HepG2 (cell line): Measurements from ENCODE around the gene OR2V2.

ENCODE experiments used
- JUND ChIP-seq: sonication (generic); formaldehyde crosslinking; IDR thresholded peaks from 2 replicates; pipeline ENCODE4 v1.8.0; 2022; ENCODE audit warnings: mild to moderate bottlenecking, missing genetic modification reagents
- PRMT3 ChIP-seq: sonication (generic); formaldehyde crosslinking; IDR thresholded peaks from 2 replicates; pipeline ENCODE4 v1.8.1; 2022; ENCODE audit warnings: low read depth, mild to moderate bottlenecking, moderate library complexity, missing genetic modification reagents, borderline replicate concordance
- TF ChIP-seq, protein P1 (sequence below): sonication (generic); formaldehyde crosslinking; IDR thresholded peaks from 2 replicates; pipeline ENCODE4 v1.5.0; 2020; ENCODE audit warnings: mild to moderate bottlenecking, missing genetic modification reagents, moderate library complexity

GRCh38 chr5:181109489-181110013 is 37.8 kb upstream of the OR2V2 start:
- TF ChIP-seq, protein P1, sequence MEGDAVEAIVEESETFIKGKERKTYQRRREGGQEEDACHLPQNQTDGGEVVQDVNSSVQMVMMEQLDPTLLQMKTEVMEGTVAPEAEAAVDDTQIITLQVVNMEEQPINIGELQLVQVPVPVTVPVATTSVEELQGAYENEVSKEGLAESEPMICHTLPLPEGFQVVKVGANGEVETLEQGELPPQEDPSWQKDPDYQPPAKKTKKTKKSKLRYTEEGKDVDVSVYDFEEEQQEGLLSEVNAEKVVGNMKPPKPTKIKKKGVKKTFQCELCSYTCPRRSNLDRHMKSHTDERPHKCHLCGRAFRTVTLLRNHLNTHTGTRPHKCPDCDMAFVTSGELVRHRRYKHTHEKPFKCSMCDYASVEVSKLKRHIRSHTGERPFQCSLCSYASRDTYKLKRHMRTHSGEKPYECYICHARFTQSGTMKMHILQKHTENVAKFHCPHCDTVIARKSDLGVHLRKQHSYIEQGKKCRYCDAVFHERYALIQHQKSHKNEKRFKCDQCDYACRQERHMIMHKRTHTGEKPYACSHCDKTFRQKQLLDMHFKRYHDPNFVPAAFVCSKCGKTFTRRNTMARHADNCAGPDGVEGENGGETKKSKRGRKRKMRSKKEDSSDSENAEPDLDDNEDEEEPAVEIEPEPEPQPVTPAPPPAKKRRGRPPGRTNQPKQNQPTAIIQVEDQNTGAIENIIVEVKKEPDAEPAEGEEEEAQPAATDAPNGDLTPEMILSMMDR (CRISPR knock-in tag), result no peak
- TF ChIP-seq PRMT3 (no peak), JUND (CRISPR knock-in tag) (no peak)
